ENCODE results near the gene HDAC8.

The HDAC8 gene

GRCh38 chrX:72297953-72298730 is 274.5 kb downstream of the HDAC8 start:
- peak; percentile 77 for DNase-seq (ENCODE audit: low read depth, low spot score)

- DNase-seq (ENCODE audit: low read depth, low spot score) = no peak
Measured at GRCh38 chrX:72296991-72297390, 275.7 kb downstream of the HDAC8 start.

- DNase-seq (ENCODE audit: low read depth, low spot score) = no peak
Measured at GRCh38 chrX:72295745-72296144, 276.9 kb downstream of the HDAC8 start.

GRCh38 chrX:72294497-72294896 is 278.1 kb downstream of the HDAC8 start:
- DNase-seq (ENCODE audit: low read depth, low spot score) = no peak

- DNase-seq (ENCODE audit: low read depth, low spot score) = no peak
Measured at GRCh38 chrX:72282302-72282701, 290.3 kb downstream of the HDAC8 start.

GRCh38 chrX:72280321-72280845 is 292.3 kb downstream of the HDAC8 start:
- peak; percentile 5 for DNase-seq (ENCODE audit: low read depth, low spot score)
